HG02885 (cell line): Measurements from ENCODE around the gene TBCD.
"Not testable (repeated sequence)": the region's sequence is repeated elsewhere in the genome, so short reads cannot be mapped to it uniquely, and the experiment has no call there.

Experiments
- ATAC-seq: cut with Tn5 transposase; IDR thresholded peaks from one replicate; pipeline ENCODE4 v1.9.1; 2021; ENCODE audit warnings: mild to moderate bottlenecking; ENCODE audit not compliant: unreplicated experiment, poor library complexity

Gene TBCD

DNA sequence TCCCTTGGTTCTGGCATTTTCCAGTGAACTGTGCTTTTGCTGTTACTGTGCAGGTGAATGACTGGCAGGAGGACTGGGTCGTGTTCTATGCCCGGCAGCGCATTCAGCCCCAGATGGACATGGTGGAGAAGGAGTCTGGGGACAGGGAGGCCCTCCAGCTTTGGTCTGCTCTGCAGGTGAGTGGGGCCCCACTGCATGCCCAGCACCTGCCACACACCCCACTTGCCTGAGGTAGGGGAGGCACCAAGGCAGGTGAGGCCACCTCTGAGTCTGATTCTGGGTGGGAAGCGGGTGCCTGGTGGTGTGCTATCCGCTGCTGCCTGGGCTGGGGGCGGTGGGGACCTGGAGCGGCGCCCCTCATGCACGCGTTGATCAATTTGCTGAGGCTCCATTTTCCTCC is 25.4 kb upstream of the TBCD start:
- ATAC-seq: no peak

DNA sequence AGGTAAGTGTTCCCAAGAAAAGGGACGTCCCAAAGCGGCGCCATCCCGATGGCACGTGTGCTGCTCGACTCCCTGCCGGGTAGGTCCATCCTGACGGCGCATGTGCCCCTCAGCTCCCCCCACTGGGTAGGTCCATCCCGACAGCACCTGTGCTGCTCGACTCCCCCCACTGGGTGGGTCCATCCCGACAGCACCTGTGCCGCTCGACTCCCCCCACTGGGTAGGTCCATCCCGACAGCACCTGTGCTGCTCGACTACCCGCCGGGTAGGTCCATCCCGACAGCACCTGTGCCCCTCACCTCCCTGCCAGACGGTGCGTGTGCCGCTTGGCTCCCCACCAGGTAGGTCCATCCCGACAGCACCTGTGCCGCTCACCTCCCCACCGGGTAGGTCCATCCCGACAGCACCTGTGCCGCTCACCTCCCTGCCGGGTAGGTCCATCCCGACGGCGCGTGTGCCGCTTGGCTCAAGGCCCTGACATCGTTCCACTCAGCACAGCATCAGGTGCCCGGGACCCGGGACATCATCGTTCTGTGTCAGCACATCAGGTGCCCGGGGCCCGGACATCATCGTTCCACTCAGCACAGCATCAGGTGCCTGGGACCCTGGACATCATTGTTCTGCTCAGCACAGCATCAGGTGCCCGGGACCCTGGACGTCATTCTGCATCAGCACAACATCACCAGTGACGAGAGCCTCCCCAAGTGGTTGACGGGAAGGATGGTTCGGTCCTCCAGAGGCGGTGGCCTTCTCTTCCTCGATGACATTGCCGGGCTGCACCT is 22.2 kb upstream of the TBCD start:
- ATAC-seq: no peak

DNA sequence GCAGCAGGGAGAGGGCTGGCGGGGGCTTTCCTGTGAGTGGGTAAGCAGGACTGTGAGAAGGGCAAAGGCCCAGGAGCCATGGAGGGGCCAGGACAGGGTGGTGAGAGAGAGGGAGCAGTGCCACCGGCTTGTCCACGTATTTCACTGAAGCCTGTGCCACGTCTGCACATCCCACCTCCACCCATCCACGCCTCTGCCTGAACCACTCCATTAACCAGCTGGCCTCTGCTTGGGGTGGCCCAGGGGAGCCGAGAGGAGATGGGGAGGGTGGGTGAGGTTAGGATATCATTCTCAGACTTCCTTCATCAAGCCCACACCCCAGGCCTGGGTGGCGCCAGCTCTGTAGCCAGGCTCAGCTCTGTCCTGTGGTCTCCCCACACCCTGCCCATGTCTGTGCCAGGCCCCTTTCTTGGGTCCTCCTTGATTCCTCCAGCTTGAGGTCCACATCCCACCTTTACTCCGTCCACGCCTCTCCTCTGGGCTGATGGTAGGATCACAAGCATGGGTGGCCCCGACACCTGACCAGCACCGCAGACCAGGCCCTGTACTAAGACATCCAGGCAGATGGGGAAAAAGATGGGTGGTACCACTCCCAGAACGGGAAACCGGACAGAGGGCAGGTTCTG is 19.6 kb upstream of the TBCD start:
- ATAC-seq: no peak

DNA sequence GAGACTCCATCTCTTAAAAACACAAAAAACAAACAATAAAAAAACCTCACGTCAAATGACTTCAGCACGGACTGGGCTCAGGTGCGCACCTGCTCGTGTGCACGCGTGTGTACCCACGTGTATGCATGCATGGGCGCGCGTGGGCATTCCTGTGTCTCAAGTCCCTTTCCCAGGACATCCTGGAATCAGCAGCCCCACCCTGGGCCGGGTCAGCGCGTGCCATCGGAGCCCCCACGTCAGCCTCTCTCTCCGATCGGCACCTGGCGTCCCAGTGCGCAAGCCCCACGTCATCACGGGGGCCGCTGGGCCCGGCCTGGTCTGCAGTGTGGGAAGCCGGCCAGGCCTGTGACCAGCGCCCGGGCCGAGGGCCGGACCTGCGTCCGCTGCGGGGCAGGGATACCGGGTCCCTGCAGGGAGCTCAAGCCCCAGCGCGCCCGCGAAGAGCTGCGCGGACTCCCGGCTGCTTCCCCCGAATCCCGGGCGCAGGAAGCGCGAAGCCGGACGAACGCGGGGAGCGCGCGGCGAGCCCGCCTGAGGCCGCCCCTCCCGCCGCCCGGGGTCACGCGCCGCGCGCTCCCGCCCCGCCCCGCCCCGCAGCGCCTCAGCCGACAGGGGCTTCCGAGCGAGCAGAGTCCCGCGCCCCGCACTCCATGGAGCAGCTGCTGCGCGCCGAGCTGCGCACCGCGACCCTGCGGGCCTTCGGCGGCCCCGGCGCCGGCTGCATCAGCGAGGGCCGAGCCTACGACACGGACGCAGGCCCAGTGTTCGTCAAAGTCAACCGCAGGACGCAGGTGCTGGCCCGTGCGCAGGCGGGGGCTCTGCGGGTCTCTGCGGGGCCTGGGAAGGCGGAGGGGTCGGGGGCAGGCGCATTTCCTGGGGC is 16.6 kb upstream of the TBCD start, which contains the start of gene FN3K:
TSS of gene FN3K (plus strand) at position 629 of the 880 bp plus-strand sequence. CDS start at position 651, 22 bp downstream.
- no peak for ATAC-seq

DNA sequence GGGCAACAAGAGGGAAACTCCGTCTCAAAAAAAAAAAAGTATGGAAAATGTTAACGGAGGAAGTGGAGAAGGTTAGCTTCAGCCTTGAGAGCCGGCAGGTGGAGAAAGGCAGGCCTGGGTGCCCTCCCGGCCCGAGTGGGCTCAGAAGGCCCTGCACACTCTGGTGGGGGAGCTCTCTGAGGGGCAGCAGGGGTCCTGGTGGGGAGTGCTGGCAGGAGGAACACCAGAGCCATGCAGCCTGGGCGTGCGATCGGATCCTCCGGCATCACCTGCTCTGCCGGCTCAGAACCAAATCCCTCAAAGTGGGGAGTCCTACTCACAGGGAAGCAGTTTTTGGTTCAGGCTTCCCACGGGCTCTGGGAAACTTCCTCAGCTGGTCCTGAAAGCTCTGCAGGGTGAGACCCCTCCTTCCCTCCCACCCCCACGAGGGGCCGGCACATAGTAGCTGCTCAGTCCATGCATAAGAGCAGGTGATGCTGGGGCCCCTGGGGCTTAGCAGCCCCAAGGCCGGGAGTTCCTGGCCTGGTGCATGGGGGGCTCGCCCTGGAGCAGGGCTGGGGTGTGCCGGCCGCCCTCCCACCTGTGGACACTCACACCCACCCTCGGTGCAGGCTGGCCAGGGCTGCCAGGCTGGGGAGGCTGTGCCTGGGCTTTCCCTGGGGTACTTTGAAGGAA is 15.2 kb upstream of the TBCD start:
- no peak for ATAC-seq

DNA sequence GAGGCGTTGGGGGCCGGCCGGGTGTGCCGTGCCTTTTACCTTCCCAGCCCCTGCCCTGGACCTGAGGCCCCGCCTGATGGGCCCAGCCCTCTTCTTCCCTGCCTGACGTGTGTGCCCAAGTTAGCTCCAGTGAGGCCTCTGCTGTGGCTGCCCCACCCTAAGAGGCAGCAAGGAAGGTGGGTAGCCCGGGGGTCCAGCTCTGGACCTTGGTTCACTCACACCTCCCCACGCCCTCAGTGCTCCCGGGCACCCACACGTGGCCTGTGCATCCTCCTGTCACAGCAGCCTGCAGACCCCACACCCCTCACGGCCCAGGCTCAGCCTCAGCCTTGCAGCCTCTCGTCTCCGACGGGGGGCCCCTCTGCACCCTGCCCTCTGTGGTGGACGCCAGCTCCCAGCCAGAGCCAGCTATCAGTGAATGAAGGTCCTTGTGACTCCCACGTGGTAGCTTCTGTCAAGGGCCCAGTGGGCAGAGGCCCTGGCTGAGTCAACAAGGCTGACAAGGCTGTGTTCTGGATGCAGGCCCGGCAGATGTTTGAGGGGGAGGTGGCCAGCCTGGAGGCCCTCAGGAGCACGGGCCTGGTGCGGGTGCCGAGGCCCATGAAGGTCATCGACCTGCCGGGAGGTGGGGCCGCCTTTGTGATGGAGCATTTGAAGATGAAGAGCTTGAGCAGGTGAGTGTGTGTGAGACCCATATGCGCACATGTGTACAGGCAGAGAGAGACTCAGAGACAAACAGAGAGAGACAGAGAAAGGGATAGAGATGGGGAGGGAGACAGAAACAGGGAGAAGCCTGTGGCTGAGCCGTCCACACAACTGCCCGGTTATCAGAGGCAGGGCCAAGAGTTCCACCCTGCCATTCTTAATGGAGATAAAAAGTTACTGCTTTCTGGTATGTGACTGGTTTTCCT is 13.6 kb upstream of the TBCD start:
- ATAC-seq: no peak

DNA sequence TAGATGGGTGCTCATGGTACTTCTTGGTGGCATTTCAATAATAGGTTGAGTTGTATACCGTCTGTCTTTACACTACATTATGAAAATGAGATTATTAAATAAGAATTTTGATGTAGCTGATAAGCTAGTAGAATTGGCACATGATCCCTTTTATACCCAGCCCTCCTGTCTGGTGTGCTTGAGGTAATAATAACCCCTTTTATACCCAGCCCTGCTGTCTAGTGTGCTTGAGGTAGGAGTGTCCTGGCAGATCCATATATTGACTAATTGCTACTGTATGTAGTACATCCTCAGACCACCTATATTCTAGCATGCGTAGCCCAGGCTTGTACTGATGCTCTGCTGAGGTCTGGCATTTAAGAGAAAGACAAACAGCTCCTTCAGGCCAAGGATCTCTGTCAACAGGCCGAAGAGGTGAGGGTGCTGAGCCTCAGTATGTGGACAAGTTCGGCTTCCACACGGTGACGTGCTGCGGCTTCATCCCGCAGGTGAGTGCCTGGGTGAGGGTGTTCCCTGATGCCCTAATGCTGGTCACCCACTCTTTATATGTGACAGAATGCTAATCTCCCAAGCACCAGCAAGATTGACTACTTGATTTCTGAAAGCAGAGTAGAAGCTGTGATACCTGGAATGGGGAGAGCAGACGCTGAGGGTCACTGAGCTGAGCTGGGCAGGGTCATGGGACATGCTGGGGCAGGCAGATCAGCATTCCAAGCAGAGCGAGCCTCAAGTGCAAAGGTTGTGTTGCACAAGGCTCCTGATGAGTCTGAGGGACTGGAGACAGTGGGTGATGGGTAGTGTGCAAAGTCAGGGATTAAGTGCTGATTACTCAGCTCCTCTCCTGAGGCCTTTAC is 10.7 kb upstream of the TBCD start:
- no peak for ATAC-seq

DNA sequence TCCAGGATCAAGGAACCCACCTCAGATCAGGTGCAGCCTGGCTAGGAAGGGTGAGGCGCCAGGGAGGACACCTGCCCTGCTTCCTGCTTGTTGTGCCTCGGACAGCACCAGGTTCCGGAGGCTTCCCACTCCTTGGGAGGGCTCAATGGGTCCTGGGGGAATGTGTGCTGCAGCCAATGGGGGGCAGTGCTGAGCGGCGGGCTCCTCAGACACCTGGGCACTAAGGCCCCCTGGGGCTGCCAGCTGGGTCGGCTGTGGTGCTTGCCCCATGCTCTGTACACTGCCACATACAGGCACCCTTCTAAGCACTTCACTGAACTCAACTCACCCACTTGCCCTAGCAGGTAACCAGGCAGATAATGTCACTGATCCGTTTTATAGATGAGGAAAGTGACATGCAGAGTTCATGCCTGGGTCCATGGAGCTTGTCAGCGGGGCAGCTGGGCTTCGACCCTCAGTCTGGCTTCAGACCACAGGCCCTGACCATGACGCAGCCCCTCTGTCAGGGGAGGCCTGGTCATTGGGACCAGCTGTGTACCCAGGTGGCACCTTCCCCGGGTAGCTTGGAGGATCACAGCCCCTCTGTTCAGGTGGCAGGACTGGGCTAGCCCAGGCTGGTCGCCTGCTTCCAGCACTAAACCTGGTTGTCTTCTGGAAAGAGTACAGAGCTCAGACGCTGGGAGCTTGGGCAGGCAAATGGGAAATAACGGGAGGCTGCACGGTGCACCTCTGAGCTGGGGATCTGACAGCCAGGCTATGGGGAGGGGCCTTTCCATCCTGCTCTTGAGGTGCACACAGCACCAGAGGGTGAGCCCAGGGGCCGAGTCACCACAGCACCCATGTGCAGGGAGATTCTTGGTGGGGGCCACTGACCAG is 8.3 kb upstream of the TBCD start:
- ATAC-seq: no peak

DNA sequence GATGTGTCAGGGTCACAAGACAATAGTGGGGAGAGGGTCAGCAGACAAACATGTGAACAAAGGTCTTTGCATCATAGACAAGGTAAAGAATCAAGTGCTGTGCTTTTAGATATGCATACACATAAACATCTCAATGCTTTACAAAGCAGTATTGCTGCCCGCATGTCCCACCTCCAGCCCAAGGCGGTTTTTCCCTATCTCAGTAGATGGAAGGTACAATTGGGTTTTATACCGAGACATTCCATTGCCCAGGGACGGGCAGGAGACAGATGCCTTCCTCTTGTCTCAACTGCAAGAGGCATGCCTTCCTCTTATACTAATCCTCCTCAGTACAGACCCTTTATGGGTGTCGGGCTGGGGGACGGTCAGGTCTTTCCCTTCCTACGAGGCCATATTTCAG is 7.1 kb upstream of the TBCD start:
- not testable (repeated sequence) for ATAC-seq

DNA sequence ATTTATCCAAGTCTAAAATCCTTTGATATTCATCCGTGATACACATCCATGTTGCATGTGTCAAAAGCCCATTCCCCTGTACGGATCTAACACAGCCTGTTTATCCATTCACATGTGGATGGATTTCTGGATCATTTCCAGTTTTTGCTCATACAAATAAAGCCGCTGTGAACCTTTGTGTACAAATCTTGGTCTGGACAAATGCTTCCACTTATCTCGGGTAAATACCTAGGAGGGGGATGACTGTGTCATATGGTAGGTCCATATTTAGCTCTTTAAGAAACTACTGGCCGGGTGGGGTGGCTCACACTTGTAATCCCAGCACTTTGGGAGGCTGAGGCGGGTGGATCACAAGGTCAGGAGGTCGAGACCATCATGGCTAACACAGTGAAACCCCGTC is 6.3 kb upstream of the TBCD start:
- ATAC-seq: no peak

DNA sequence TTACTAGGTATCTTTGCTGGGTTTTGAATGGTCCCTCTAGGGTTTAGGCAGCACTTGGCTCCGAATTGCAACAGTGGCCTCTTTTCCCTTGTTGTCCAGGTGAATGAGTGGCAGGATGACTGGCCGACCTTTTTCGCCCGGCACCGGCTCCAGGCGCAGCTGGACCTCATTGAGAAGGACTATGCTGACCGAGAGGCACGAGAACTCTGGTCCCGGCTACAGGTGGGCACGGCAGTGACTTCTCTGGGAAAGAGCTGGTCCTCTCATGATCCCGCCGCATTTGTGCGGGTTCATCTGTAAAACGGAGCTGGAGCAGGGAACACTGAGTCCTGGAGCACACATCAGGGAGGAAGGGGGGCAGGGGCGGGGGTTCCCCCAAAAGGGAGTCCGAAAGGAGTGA is 3.1 kb upstream of the TBCD start:
- no peak for ATAC-seq

DNA sequence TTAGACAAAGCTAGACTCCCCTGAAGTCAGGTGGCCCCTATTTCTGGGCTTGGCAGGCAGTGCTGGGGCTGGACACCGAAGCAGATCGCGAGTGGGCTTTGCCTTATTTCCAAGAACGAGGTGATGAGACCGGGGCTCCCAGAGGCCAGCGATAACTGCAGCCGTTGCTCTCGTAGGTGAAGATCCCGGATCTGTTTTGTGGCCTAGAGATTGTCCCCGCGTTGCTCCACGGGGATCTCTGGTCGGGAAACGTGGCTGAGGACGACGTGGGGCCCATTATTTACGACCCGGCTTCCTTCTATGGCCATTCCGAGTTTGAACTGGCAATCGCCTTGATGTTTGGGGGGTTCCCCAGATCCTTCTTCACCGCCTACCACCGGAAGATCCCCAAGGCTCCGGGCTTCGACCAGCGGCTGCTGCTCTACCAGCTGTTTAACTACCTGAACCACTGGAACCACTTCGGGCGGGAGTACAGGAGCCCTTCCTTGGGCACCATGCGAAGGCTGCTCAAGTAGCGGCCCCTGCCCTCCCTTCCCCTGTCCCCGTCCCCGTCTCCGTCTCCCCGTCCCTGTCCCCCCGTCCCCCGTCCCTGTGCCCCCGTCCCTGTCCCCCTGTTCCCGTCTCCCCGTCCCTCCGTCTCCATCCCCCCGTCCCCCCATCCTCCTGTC is 1.5 kb upstream of the TBCD start:
- ATAC-seq: no peak

DNA sequence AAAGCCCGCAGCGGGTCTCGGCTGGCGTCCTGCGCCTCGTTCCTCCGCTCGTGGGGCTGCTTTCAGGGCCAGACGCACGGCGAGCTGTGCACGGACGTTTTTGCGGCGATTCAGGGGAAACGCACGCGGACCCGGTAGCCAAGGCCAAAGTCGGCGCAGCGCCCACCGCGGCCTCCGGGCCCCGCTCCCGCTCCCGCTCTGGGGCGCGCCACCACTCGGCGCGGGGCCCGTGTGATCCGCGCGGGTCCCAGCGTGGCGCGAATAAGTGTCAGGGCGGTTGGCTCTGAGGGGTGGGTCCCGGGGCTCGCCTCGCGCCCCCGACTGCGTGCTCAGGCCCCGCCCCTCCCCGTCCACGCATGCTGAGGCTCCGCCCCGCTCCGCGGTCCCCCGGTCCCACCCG is 694 bp upstream of the TBCD start:
- peak; percentile 46 for ATAC-seq

DNA sequence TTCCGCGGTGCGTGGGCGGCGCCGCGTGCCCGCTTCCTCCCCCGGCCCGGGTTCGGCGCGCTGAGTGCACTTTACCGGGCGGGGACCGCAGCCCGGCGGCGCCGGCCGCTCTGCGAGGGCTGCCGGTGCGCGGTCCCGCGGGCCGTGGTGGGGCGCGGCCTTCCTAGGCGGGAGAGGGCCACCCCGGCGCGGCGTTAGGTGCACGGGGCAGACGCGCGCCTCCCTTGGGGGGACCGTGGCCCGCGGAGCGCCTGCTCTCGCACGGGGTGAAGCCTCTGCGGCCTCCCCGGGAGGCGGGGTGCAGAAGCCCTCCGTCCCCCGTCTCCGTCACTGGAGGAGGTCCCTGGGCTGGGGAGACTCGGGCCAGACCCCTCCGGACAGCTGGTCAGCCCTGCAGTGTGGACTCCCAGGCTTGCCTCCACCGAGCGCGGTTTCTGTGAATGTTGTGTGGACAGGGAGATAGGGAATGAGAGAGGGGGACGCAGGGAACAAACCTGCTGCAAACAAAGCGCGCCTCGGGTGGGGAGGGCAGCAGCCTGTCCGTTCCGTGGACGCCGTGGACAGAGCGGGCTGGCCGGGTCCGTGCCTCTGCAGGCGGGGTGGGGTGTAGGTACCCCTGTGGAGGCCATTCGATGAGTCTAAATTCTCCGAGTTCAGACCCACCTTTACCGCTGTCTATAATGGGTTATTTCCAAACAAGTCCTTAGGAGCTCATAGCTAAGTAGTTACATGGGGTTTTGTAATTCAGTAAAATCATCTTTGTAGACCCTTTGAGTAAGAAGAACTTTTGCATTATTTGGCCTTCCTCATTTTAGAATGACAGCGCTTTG is 721 bp downstream of the TBCD start:
- ATAC-seq: no peak

DNA sequence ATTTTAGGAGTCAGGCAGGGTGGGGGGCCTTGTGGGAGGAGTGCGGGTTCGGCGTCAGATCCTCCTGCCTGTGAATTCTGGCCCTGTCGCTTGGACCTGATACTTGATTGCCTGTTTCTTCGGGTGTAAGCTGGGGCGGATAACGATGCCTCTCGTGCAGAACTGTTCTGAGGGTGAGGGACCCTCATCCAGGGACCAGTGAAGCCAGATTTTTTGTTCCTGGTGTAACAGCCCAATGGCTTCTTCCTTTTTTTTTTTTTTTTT is 1.3 kb downstream of the TBCD start:
- no peak for ATAC-seq
